Esophagus squamous epithelium (tissue), 5 donors: ENCODE results near the gene ITGAL. TPM values are rescaled to one million over a fixed set of nuclear protein-coding genes. Genes with fewer than 3 reads are reported as not detected.

Experiments
- DNase-seq: peaks from one replicate; lab custom pipeline; 2025; lab: John Stamatoyannopoulos, UW
- H3K27ac ChIP-seq, 4 donors: fragments of 200-600 bp; sonication (generic); one replicate each; pipeline ENCODE4 v1.5.1; 2016 to 2019; ENCODE audit warnings: mild to moderate bottlenecking in 1 of 4
- H3K27me3 ChIP-seq, 4 donors: fragments of 200-600 bp; sonication (generic); 1 replicate in 3 of 4; 2 replicates in 1 of 4; pipeline versions ENCODE4 v1.5.1 to v1.6.0; 2017 to 2021; ENCODE audit warnings: antibody characterized with exemption in 1 of 4
- H3K36me3 ChIP-seq, 3 donors: fragments of 200-600 bp; sonication (generic); one replicate each; pipeline ENCODE4 v1.5.1; 2016 to 2019
- H3K4me1 ChIP-seq, 3 donors: fragments of 200-600 bp; sonication (generic); one replicate each; pipeline ENCODE4 v1.5.1; 2017 to 2019
- H3K4me3 ChIP-seq, 4 donors: fragments of 200-600 bp; sonication (generic); 1 replicate in 3 of 4; 2 replicates in 1 of 4; pipeline ENCODE4 v1.5.1; 2016 to 2019; ENCODE audit warnings: mild to moderate bottlenecking in 2 of 4, moderate library complexity in 1 of 4
- H3K9me3 ChIP-seq, 3 donors: fragments of 200-600 bp; sonication (generic); one replicate each; pipeline ENCODE4 v1.5.1; 2016 to 2019
- CTCF ChIP-seq, 6 experiments: fragments of 450-650 bp in 4 of 6; fragments of 200-600 bp in 2 of 6; sonication (generic) in 2 of 6; IDR thresholded peaks; one replicate each; pipeline ENCODE4 v1.5.1; 2016 to 2019; ENCODE audit warnings: antibody characterized with exemption in 6 of 6, mild to moderate bottlenecking in 4 of 6, moderate library complexity in 4 of 6
- POLR2A ChIP-seq, 4 donors: fragments of 450-650 bp; IDR thresholded peaks; one replicate each; pipeline ENCODE4 v1.6.1; 2017; ENCODE audit warnings: antibody characterized with exemption in 4 of 4, mild to moderate bottlenecking in 4 of 4, moderate library complexity in 3 of 4
- WGBS, 2 donors: methylation state at CpG; one replicate each; pipeline ENCODE4 v1.1.5; 2018; 5-methylcytosine and 5-hydroxymethylcytosine counted together
- intact Hi-C: fragments of 100-400 bp; cut with DNase I; formaldehyde crosslinking; loops from one replicate; pipeline ENCODE4 v1.15.0; 2022
- total RNA-seq, 4 donors: library from RNA; depleted of rRNA; stranded (reverse); fragments of >200 nt; gene quantifications; one replicate each; pipeline ENCODE4 v1.1.0, GENCODE V29; 2016
- donor health status: DM: yes; HTN: yes; CAD: no.

Gene ITGAL
- total RNA-seq, 4 donors from 2014 or later = 1.3 to 4.4 (median 2.4) TPM

- H3K27ac ChIP-seq = no peak overlapping the region
- intact Hi-C loops = no loop called here
- H3K4me3 ChIP-seq = no peak overlapping the region
- WGBS, 2 donors = 69 to 82% methylated on average over 5 to 6 of the region's 6 CpGs
- DNase-seq = no peak
- no peak for TF ChIP-seq POLR2A (IDR thresholded peaks at IDR 0.05)
- no peak for TF ChIP-seq CTCF (IDR thresholded peaks at IDR 0.05)
- H3K9me3 ChIP-seq = no peaks in the 10 kb centered on the region
- no peaks in the 10 kb centered on the region for H3K27me3 ChIP-seq
- H3K36me3 ChIP-seq = no peaks in the 10 kb centered on the region
- no peaks in the 10 kb centered on the region for H3K4me1 ChIP-seq
Observed at GRCh38 chr16:30503403-30504296, 31.1 kb downstream of the ITGAL start.

- no peak for TF ChIP-seq CTCF (IDR thresholded peaks at IDR 0.05)
- TF ChIP-seq POLR2A (IDR thresholded peaks at IDR 0.05) = no peak
- no peaks in the 10 kb centered on the region for H3K4me1 ChIP-seq
- no peaks in the 10 kb centered on the region for H3K27me3 ChIP-seq
- DNase-seq = no peak
- H3K4me3 ChIP-seq = no peak overlapping the region
- 52 to 72% methylated on average over 3 to 4 of the region's 4 CpGs for WGBS, 2 donors
- no peaks in the 10 kb centered on the region for H3K9me3 ChIP-seq
- intact Hi-C loops = no loop called here
- no peak overlapping the region for H3K27ac ChIP-seq
- no peaks in the 10 kb centered on the region for H3K36me3 ChIP-seq
Observed at GRCh38 chr16:30509081-30509765, 36.7 kb downstream of the ITGAL start.

GRCh38 chr16:30510376-30510938, 37.9 kb downstream of the ITGAL start:
- no peaks in the 10 kb centered on the region for H3K36me3 ChIP-seq
- no peak overlapping the region for H3K27ac ChIP-seq
- TF ChIP-seq POLR2A (IDR thresholded peaks at IDR 0.05) (no peak), CTCF (IDR thresholded peaks at IDR 0.05) (no peak)
- intact Hi-C loops = no loop called here
- no peaks in the 10 kb centered on the region for H3K9me3 ChIP-seq
- no peaks in the 10 kb centered on the region for H3K4me1 ChIP-seq
- H3K27me3 ChIP-seq = no peaks in the 10 kb centered on the region
- 56 to 100% methylated on average over 1 to 3 of the region's 4 CpGs for WGBS, 2 donors
- H3K4me3 ChIP-seq = no peak overlapping the region
- no peak for DNase-seq

- Histone ChIP-seq H3K36me3 (no peaks in the 10 kb centered on the region), H3K27me3 (no peaks in the 10 kb centered on the region), H3K27ac (no peak overlapping the region), H3K4me3 (no peak overlapping the region), H3K4me1 (no peaks in the 10 kb centered on the region), H3K9me3 (no peaks in the 10 kb centered on the region)
- 85 to 100% methylated on average over 1 to 3 of the region's 3 CpGs for WGBS, 2 donors
- TF ChIP-seq CTCF (IDR thresholded peaks at IDR 0.05) = no peak
- no peak for TF ChIP-seq POLR2A (IDR thresholded peaks at IDR 0.05)
- intact Hi-C loops = no loop called here
- no peak for DNase-seq
Observed at GRCh38 chr16:30511509-30511908, 39.0 kb downstream of the ITGAL start.

- DNase-seq = no peak
- intact Hi-C loops = no loop called here
- WGBS, 2 donors = 82 to 84% methylated on average over 2 of the region's 2 CpGs
- Histone ChIP-seq H3K27ac (no peak overlapping the region), H3K36me3 (no peaks in the 10 kb centered on the region), H3K4me1 (no peaks in the 10 kb centered on the region), H3K9me3 (no peaks in the 10 kb centered on the region), H3K27me3 (no peaks in the 10 kb centered on the region), H3K4me3 (no peak overlapping the region)
- TF ChIP-seq CTCF (IDR thresholded peaks at IDR 0.05) (no peak), POLR2A (IDR thresholded peaks at IDR 0.05) (no peak)
Observed at GRCh38 chr16:30515275-30515674, 42.7 kb downstream of the ITGAL start.
